ENCODE data around the gene GINS3. TPM values are rescaled to one million over a fixed set of nuclear protein-coding genes. Genes with fewer than 3 reads are reported as not detected.

The GINS3 gene
- total RNA-seq, 1 experiment from 2014 or later, result 7.6 TPM

- Histone ChIP-seq H3K27ac (ENCODE audit: low read length) (no peak overlapping the region), H3K9me3 (ENCODE audit: control insufficient read depth, insufficient read depth, low read depth, low read length) (no peaks in the 10 kb centered on the region), H3K27me3 (ENCODE audit: control insufficient read depth, insufficient read depth, low read length) (no peaks in the 10 kb centered on the region), H3K4me1 (ENCODE audit: control insufficient read depth, insufficient read depth, low read length) (no peaks in the 10 kb centered on the region), H3K36me3 (ENCODE audit: control insufficient read depth, insufficient read depth, low read length) (no peaks in the 10 kb centered on the region), H3K4me3 (ENCODE audit: low read depth in 2 of 2, low read length in 2 of 2) (no peak overlapping the region)
- TF ChIP-seq TCF7L2 (IDR thresholded peaks at IDR 0.05; ENCODE audit: low read depth, low read length) (no peak), CTCF (IDR thresholded peaks at IDR 0.05) (no peak), REST (IDR thresholded peaks at IDR 0.05; ENCODE audit: insufficient read depth in 1 of 2, low read depth in 2 of 2, low read length in 1 of 2) (no peak), SIN3A (IDR thresholded peaks at IDR 0.05; ENCODE audit: borderline replicate concordance, insufficient read depth, low read depth, low read length) (no peak), POLR2AphosphoS5 (IDR thresholded peaks at IDR 0.05; ENCODE audit: low read depth, low read length) (no peak)
- ChIA-PET POLR2A (no interaction called here), CTCF (no interaction called here)
- BruUV-seq (replicated peaks), result no TSS peak
- intact Hi-C loops (cut with micrococcal nuclease; ENCODE audit: unreplicated experiment), result no loop called here
- no peak for DNase-seq (ENCODE audit: low read depth, low spot score)
- in situ Hi-C loops (cut with HindIII; ENCODE audit: low pct_unique_long_range_greater_than_20kb, low sequenced_read_pairs), result no loop called here
- no peak for ATAC-seq
Observed at GRCh38 chr16:58428621-58429542, 36.6 kb downstream of the GINS3 start.

- intact Hi-C loops (cut with micrococcal nuclease; ENCODE audit: unreplicated experiment), result no loop called here
- DNase-seq (ENCODE audit: low read depth, low spot score) (no peak), ATAC-seq (no peak)
- TF ChIP-seq REST (IDR thresholded peaks at IDR 0.05; ENCODE audit: insufficient read depth in 1 of 2, low read depth in 2 of 2, low read length in 1 of 2) (no peak), SIN3A (IDR thresholded peaks at IDR 0.05; ENCODE audit: borderline replicate concordance, insufficient read depth, low read depth, low read length) (no peak), TCF7L2 (IDR thresholded peaks at IDR 0.05; ENCODE audit: low read depth, low read length) (no peak), POLR2AphosphoS5 (IDR thresholded peaks at IDR 0.05; ENCODE audit: low read depth, low read length) (no peak), CTCF (IDR thresholded peaks at IDR 0.05) (no peak)
- Histone ChIP-seq H3K36me3 (ENCODE audit: control insufficient read depth, insufficient read depth, low read length) (no peaks in the 10 kb centered on the region), H3K27ac (ENCODE audit: low read length) (no peak overlapping the region), H3K9me3 (ENCODE audit: control insufficient read depth, insufficient read depth, low read depth, low read length) (no peaks in the 10 kb centered on the region), H3K27me3 (ENCODE audit: control insufficient read depth, insufficient read depth, low read length) (no peaks in the 10 kb centered on the region), H3K4me1 (ENCODE audit: control insufficient read depth, insufficient read depth, low read length) (no peaks in the 10 kb centered on the region), H3K4me3 (ENCODE audit: low read depth in 2 of 2, low read length in 2 of 2) (no peak overlapping the region)
- ChIA-PET POLR2A (no interaction called here), CTCF (no interaction called here)
- BruUV-seq (replicated peaks), result no TSS peak
- in situ Hi-C loops (cut with HindIII; ENCODE audit: low pct_unique_long_range_greater_than_20kb, low sequenced_read_pairs), result no loop called here
Observed at GRCh38 chr16:58430718-58431117, 38.4 kb downstream of the GINS3 start.
